H1 (cell line): ENCODE data around the gene OR6C75. TPM values are rescaled to one million over a fixed set of nuclear protein-coding genes. Genes with fewer than 3 reads are reported as not detected.

ENCODE experiments used
- CTCF ChIA-PET: fragments of 300-600 bp; sonication (Branson Sonifier 250); formaldehyde crosslinking; loops from one replicate; lab custom pipeline; 2021; ENCODE audit not compliant: partially characterized antibody; lab: Charles Lee
- POLR2A ChIA-PET: fragments of 300-600 bp; sonication (Branson Sonifier 250); formaldehyde crosslinking; loops from one replicate; lab custom pipeline; 2021; ENCODE audit warnings: inconsistent platforms; ENCODE audit not compliant: partially characterized antibody; lab: Charles Lee
- DNase-seq, 2 experiments: peaks; one replicate each; pipeline versions ENCODE4 v3.0.0 to v3.0.0-alpha.2; 2010 to 2022; ENCODE audit warnings: low spot score in 2 of 2, low read depth in 1 of 2, mixed read lengths in 1 of 2
- FAIRE-seq: peaks from 2 replicates; lab custom pipeline; 2011; peaks lifted over from hg19 to GRCh38; lab: Jason Lieb, UNC
- H2AFZ ChIP-seq: 2 replicates; pipeline ENCODE4 v1.8.1; 2012; ENCODE audit warnings: low read length, inconsistent platforms
- H2AK5ac ChIP-seq: 2 replicates; pipeline ENCODE4 v1.6.1; 2013; ENCODE audit warnings: low read depth, low read length
- H2BK120ac ChIP-seq: replicated peaks from 2 replicates; pipeline ENCODE3; 2013; ENCODE audit warnings: low read depth, low read length, inconsistent platforms
- H2BK12ac ChIP-seq: 2 replicates; pipeline ENCODE4 v1.6.1; 2013; ENCODE audit warnings: low read depth, low read length
- H2BK15ac ChIP-seq: 2 replicates; pipeline ENCODE4 v1.6.1; 2013; ENCODE audit warnings: low read length
- H2BK20ac ChIP-seq: 2 replicates; pipeline ENCODE4 v1.6.1; 2013; ENCODE audit warnings: low read length
- H2BK5ac ChIP-seq: 2 replicates; pipeline ENCODE4 v1.6.1; 2013; ENCODE audit warnings: low read depth, low read length
- H3K14ac ChIP-seq: 2 replicates; pipeline ENCODE4 v1.6.1; 2013; ENCODE audit warnings: inconsistent platforms; ENCODE audit not compliant: insufficient read length
- H3K18ac ChIP-seq: 2 replicates; pipeline ENCODE4 v1.6.1; 2013; ENCODE audit warnings: low read length; ENCODE audit errors: extremely low read depth
- H3K23ac ChIP-seq: 2 replicates; pipeline ENCODE4 v1.6.1; 2013; ENCODE audit warnings: inconsistent platforms; ENCODE audit not compliant: insufficient read length
- H3K23me2 ChIP-seq: 2 replicates; pipeline ENCODE4 v1.6.1; 2013; ENCODE audit warnings: low read depth, low read length
- H3K27ac ChIP-seq: 2 replicates; pipeline ENCODE4 v1.6.1; 2011; ENCODE audit warnings: low read depth, low read length, inconsistent platforms
- H3K27me3 ChIP-seq, 4 experiments: replicated peaks in 1 of 4; 1 replicate in 1 of 4; 2 replicates in 3 of 4; pipeline versions ENCODE4 v1.6.1 to v1.8.1; 2011 to 2013; ENCODE audit warnings: low read length in 3 of 4, mild to moderate bottlenecking in 3 of 4, inconsistent platforms in 2 of 4, mixed read lengths in 2 of 4, moderate library complexity in 1 of 4; ENCODE audit not compliant: control insufficient read depth in 3 of 4, insufficient read depth in 3 of 4; ENCODE audit errors: extremely low read depth in 1 of 4
- H3K36me3 ChIP-seq, 4 experiments: 2 replicates each; pipeline versions ENCODE4 v1.6.1 to v1.8.1; 2011 to 2013; ENCODE audit warnings: mild to moderate bottlenecking in 4 of 4, low read length in 3 of 4, moderate library complexity in 2 of 4, control low read depth in 1 of 4, inconsistent platforms in 1 of 4; ENCODE audit not compliant: insufficient read depth in 4 of 4, control insufficient read depth in 2 of 4
- H3K4ac ChIP-seq: replicated peaks from 2 replicates; pipeline ENCODE3; 2013; ENCODE audit warnings: low read length, low read depth, mixed read lengths, inconsistent platforms; ENCODE audit not compliant: insufficient read length
- H3K4me1 ChIP-seq, 4 experiments: replicated peaks in 1 of 4; 1 replicate in 1 of 4; 2 replicates in 3 of 4; pipeline versions ENCODE4 v1.6.1 to v1.8.1; 2011 to 2013; ENCODE audit warnings: low read length in 3 of 4, inconsistent platforms in 2 of 4, mixed read lengths in 1 of 4; ENCODE audit not compliant: insufficient read depth in 4 of 4, control insufficient read depth in 3 of 4
- H3K4me2 ChIP-seq, 2 experiments: 2 replicates each; pipeline versions ENCODE4 v1.6.1 to v1.8.1; 2011 to 2013; ENCODE audit warnings: low read depth in 2 of 2, low read length in 2 of 2, control low read depth in 1 of 2, inconsistent platforms in 1 of 2, mild to moderate bottlenecking in 1 of 2; ENCODE audit not compliant: insufficient read depth in 1 of 2
- H3K4me3 ChIP-seq, 4 experiments: fragments of 200-600, 300-600 bp in 1 of 4; sonication (generic), shearing (Covaris generic), sonication (Bioruptor Twin) in 1 of 4; 2 replicates each; pipeline versions ENCODE4 v1.5.1 to v1.8.1; 2011 to 2016; ENCODE audit warnings: low read length in 4 of 4, low read depth in 3 of 4, control low read depth in 2 of 4, inconsistent platforms in 2 of 4, mild to moderate bottlenecking in 2 of 4, mixed read lengths in 1 of 4, moderate library complexity in 1 of 4; ENCODE audit not compliant: insufficient read depth in 2 of 4; ENCODE audit errors: extremely low read depth in 1 of 4
- H3K56ac ChIP-seq: replicated peaks from 2 replicates; pipeline ENCODE3; 2013; ENCODE audit warnings: low read depth, mild to moderate bottlenecking, mixed read lengths, low read length, inconsistent platforms; ENCODE audit not compliant: insufficient read length
- H3K79me1 ChIP-seq: 2 replicates; pipeline ENCODE4 v1.6.1; 2013; ENCODE audit warnings: low read depth, low read length, control low read depth
- H3K79me2 ChIP-seq, 2 experiments: 2 replicates each; pipeline versions ENCODE4 v1.6.1 to v1.8.1; 2012 to 2013; ENCODE audit warnings: low read length in 2 of 2, mild to moderate bottlenecking in 2 of 2, inconsistent platforms in 1 of 2; ENCODE audit not compliant: insufficient read depth in 2 of 2, control insufficient read depth in 1 of 2
- H3K9ac ChIP-seq, 4 experiments: replicated peaks in 1 of 4; 1 replicate in 1 of 4; 2 replicates in 3 of 4; pipeline versions ENCODE4 v1.6.1 to v1.8.1; 2011 to 2013; ENCODE audit warnings: low read depth in 3 of 4, low read length in 3 of 4, control low read depth in 2 of 4, mild to moderate bottlenecking in 2 of 4, moderate library complexity in 2 of 4, inconsistent platforms in 1 of 4; ENCODE audit errors: extremely low read depth in 1 of 4
- H3K9me3 ChIP-seq, 2 experiments: 2 replicates each; pipeline versions ENCODE4 v1.6.1 to v1.8.1; 2012 to 2013; ENCODE audit warnings: mild to moderate bottlenecking in 2 of 2, moderate library complexity in 2 of 2, control low read depth in 1 of 2, inconsistent platforms in 1 of 2, low read depth in 1 of 2, low read length in 1 of 2, mixed read lengths in 1 of 2; ENCODE audit not compliant: insufficient read depth in 2 of 2
- H4K20me1 ChIP-seq, 2 experiments: replicated peaks in 1 of 2; 2 replicates each; pipeline versions ENCODE3 to v1.8.1; 2011 to 2013; ENCODE audit warnings: inconsistent platforms in 2 of 2, low read length in 2 of 2, mild to moderate bottlenecking in 1 of 2; ENCODE audit not compliant: insufficient read depth in 2 of 2, control insufficient read depth in 1 of 2
- H4K5ac ChIP-seq: 2 replicates; pipeline ENCODE4 v1.6.1; 2013; ENCODE audit warnings: low read length, low read depth, mixed read lengths, inconsistent platforms; ENCODE audit not compliant: insufficient read length
- H4K8ac ChIP-seq: 2 replicates; pipeline ENCODE4 v1.8.0; 2013; ENCODE audit warnings: mild to moderate bottlenecking, moderate library complexity, low read length, inconsistent platforms; ENCODE audit not compliant: insufficient read depth; ENCODE audit errors: extremely low read depth
- H4K91ac ChIP-seq: replicated peaks from 2 replicates; pipeline ENCODE3; 2013; ENCODE audit warnings: low read length, mixed read lengths, inconsistent platforms; ENCODE audit not compliant: insufficient read length
- CREB1 ChIP-seq: IDR thresholded peaks from 2 replicates; pipeline ENCODE4 v1.6.1; 2012; ENCODE audit warnings: inconsistent platforms
- EZH2 ChIP-seq: fragments of 200-600 bp; sonication (generic); IDR thresholded peaks from 2 replicates; pipeline ENCODE4 v1.7.1; 2012; ENCODE audit warnings: low read depth, mild to moderate bottlenecking, moderate library complexity, low read length, inconsistent platforms; ENCODE audit not compliant: severe bottlenecking
- SAP30 ChIP-seq: fragments of 300-600 bp; sonication (generic); IDR thresholded peaks from 2 replicates; pipeline ENCODE4 v1.7.1; 2012; ENCODE audit warnings: low read length, moderate library complexity, mild to moderate bottlenecking, inconsistent platforms; ENCODE audit not compliant: insufficient read depth, insufficient replicate concordance
- SIRT6 ChIP-seq: IDR thresholded peaks from one replicate; pipeline ENCODE4 v1.7.1; 2012; ENCODE audit warnings: low read length, inconsistent platforms
- TCF12 ChIP-seq: IDR thresholded peaks from 2 replicates; pipeline ENCODE4 v1.6.1; 2011; ENCODE audit warnings: low read depth, mild to moderate bottlenecking, low read length
- WGBS, 2 experiments: shearing (Covaris generic) in 1 of 2; methylation state at CpG; one replicate each; pipeline versions ENCODE4 v1.1.6 to v1.1.7; 2013 to 2015; ENCODE audit warnings: low lambda C conversion rate in 2 of 2, mixed read lengths in 2 of 2, inconsistent platforms in 1 of 2, low coverage in 1 of 2, missing lambda C conversion rate in 1 of 2; ENCODE audit not compliant: insufficient replicate concordance in 2 of 2, insufficient coverage in 1 of 2, insufficient read length in 1 of 2; ENCODE audit errors: extremely low coverage in 1 of 2, missing lambda C conversion rate in 1 of 2; 5-methylcytosine and 5-hydroxymethylcytosine counted together
- polyA plus RNA-seq, 7 experiments: library from polyadenylated mRNA; depleted of rRNA in 3 of 7; stranded (reverse) in 5 of 7; unstranded in 2 of 7; fragments of >200 nt in 5 of 7; fragments of 200-250 nt in 2 of 7; gene quantifications; 1 replicate in 5 of 7; 2 replicates in 1 of 7; 4 replicates in 1 of 7; pipeline versions ENCODE4 v1.2.1 to v1.2.3, GENCODE V29; 2011 to 2013; ENCODE audit warnings: missing spikeins in 2 of 7, mixed read lengths in 2 of 7
- total RNA-seq: library from RNA; stranded (reverse); fragmentation: NEBNext Ultra II Directional; extraction: Animal tissue kit (Norgen Biotek cat#: 25700); gene quantifications from 2 replicates; pipeline ENCODE4 v1.2.1, GENCODE V29; 2021

Gene OR6C75
- total and polyA plus RNA-seq, 2 of the 8 experiments (the other 6 are each of a cell fraction or from before 2014, with no cell fraction given): not detected

DNA sequence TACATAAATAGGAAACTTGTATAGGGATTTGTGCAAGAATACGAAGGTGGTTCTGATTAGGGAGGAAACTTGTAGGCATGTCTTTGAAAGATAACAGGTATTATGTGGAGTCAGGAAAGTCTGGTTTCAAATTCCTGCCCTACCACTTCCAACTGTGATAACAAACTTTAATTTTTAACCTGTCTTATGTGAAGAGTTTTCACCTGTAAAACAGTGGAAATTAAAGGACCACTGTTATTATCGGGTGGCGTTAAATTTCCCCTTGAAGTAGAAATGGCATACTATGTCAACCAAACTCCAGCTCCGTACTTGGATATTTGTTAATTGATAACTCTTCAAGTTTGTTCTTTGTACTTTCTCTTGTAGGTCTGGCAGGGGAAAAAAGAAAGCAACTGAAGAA is 42.6 kb upstream of the OR6C75 start:
- Histone ChIP-seq H3K18ac (no peak overlapping the region), H3K27me3 (no peaks in the 10 kb centered on the region), H4K91ac (no peak overlapping the region), H2AK5ac (no peak overlapping the region), H2BK120ac (no peak overlapping the region), H3K27ac (no peak overlapping the region), H2BK5ac (no peak overlapping the region), H2BK12ac (no peak overlapping the region), H3K79me2 (no peaks in the 10 kb centered on the region), H2BK20ac (no peak overlapping the region), H3K23ac (no peak overlapping the region), H3K4me3 (no peak overlapping the region), H3K4me1 (no peaks in the 10 kb centered on the region), H3K79me1 (no peaks in the 10 kb centered on the region), H3K4me2 (no peak overlapping the region), H2AFZ (no peak overlapping the region), H3K14ac (no peak overlapping the region), H3K9me3 (no peaks in the 10 kb centered on the region; a peak in 1 of 4 replicates), H3K36me3 (no peaks in the 10 kb centered on the region), H4K8ac (no peak overlapping the region), H4K20me1 (peaks cover 0 to 2% of the 10 kb centered on the region in 2 experiments), H3K23me2 (no peaks in the 10 kb centered on the region), H3K56ac (no peak overlapping the region), H4K5ac (no peak overlapping the region), H3K4ac (no peak overlapping the region), H3K9ac (no peak overlapping the region), H2BK15ac (no peak overlapping the region)
- TF ChIP-seq SAP30 (no peak), TCF12 (no peak), EZH2 (no peak), CREB1 (no peak), SIRT6 (no peak)
- ChIA-PET CTCF (interaction anchor here (0.6 kb wide), 1 partner anchor 282 kb away, joined by 3 read pairs; no protein-coding TSS in a partner anchor), POLR2A (no interaction called here)
- no peak for DNase-seq
- no peak for FAIRE-seq
- 80% methylated on average over 4 of the region's 4 CpGs; no CpG with 5 or more reads in 1 of the 2 experiments for WGBS, 2 experiments
